Stomach (tissue), 4 donors: ENCODE data around the gene FARP2.
"Not testable (repeated sequence)": the region's sequence is repeated elsewhere in the genome, so short reads cannot be mapped to it uniquely, and the experiment has no call there.

ENCODE experiments used
- EP300 ChIP-seq: sonication (generic); formaldehyde crosslinking; IDR thresholded peaks from one replicate; pipeline ENCODE4 v1.6.1; 2017; ENCODE audit warnings: antibody characterized with exemption
- POLR2A ChIP-seq, 4 donors: fragments of 450-650 bp; IDR thresholded peaks; one replicate each; pipeline ENCODE4 v1.6.1; 2016; ENCODE audit warnings: antibody characterized with exemption in 4 of 4, control low read depth in 2 of 4, mild to moderate bottlenecking in 1 of 4, moderate library complexity in 1 of 4
- POLR2AphosphoS5 ChIP-seq, 3 donors: sonication (generic); formaldehyde crosslinking; IDR thresholded peaks; one replicate each; pipeline ENCODE4 v1.6.1; 2016; ENCODE audit warnings: antibody characterized with exemption in 3 of 3
- TF ChIP-seq, protein P1 (sequence below), 7 experiments: fragments of 450-650 bp in 4 of 7; fragments of 200-600 bp in 3 of 7; sonication (generic) in 3 of 7; IDR thresholded peaks; one replicate each; pipeline ENCODE4 v1.5.1; 2016 to 2019; ENCODE audit warnings: antibody characterized with exemption in 7 of 7, control low read depth in 2 of 7, mild to moderate bottlenecking in 1 of 7

GRCh38 chr2:241373906-241374305 lies 17.8 kb downstream of the FARP2 start:
- not testable (repeated sequence) for TF ChIP-seq POLR2A (IDR thresholded peaks at IDR 0.05); POLR2AphosphoS5 (IDR thresholded peaks at IDR 0.05); EP300
- TF ChIP-seq, protein P1, sequence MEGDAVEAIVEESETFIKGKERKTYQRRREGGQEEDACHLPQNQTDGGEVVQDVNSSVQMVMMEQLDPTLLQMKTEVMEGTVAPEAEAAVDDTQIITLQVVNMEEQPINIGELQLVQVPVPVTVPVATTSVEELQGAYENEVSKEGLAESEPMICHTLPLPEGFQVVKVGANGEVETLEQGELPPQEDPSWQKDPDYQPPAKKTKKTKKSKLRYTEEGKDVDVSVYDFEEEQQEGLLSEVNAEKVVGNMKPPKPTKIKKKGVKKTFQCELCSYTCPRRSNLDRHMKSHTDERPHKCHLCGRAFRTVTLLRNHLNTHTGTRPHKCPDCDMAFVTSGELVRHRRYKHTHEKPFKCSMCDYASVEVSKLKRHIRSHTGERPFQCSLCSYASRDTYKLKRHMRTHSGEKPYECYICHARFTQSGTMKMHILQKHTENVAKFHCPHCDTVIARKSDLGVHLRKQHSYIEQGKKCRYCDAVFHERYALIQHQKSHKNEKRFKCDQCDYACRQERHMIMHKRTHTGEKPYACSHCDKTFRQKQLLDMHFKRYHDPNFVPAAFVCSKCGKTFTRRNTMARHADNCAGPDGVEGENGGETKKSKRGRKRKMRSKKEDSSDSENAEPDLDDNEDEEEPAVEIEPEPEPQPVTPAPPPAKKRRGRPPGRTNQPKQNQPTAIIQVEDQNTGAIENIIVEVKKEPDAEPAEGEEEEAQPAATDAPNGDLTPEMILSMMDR (IDR thresholded peaks at IDR 0.05), result not testable (repeated sequence)
